Fibroblast of lung (primary cell): ENCODE data around the gene C16orf74. TPM values are rescaled to one million over a fixed set of nuclear protein-coding genes. Genes with fewer than 3 reads are reported as not detected.

Source experiments
- DNase-seq, 2 donors: peaks; one replicate each; pipeline versions ENCODE4 v3.0.0 to v3.0.0-alpha.2; 2010; ENCODE audit warnings: low read depth in 2 of 2
- H2AFZ ChIP-seq: 2 replicates; pipeline ENCODE4 v1.5.1; 2012; ENCODE audit warnings: low read length, control low read depth, inconsistent platforms
- H3K27ac ChIP-seq: 2 replicates; pipeline ENCODE4 v1.5.1; 2011; ENCODE audit warnings: low read length, control low read depth; ENCODE audit not compliant: insufficient read depth
- H3K27me3 ChIP-seq: 2 replicates; pipeline ENCODE4 v1.5.1; 2011; ENCODE audit warnings: mild to moderate bottlenecking, low read length; ENCODE audit not compliant: control insufficient read depth, insufficient read depth
- H3K36me3 ChIP-seq: 2 replicates; pipeline ENCODE4 v1.5.1; 2011; ENCODE audit warnings: low read length; ENCODE audit not compliant: control insufficient read depth, insufficient read depth
- H3K4me1 ChIP-seq: 2 replicates; pipeline ENCODE4 v1.5.1; 2011; ENCODE audit warnings: low read length; ENCODE audit not compliant: control insufficient read depth, insufficient read depth; ENCODE audit errors: extremely low read depth
- H3K4me2 ChIP-seq: 2 replicates; pipeline ENCODE4 v1.5.1; 2011; ENCODE audit warnings: low read length, control low read depth; ENCODE audit not compliant: insufficient read depth; ENCODE audit errors: extremely low read depth
- H3K4me3 ChIP-seq, 4 experiments: fragments of 200-600 bp in 1 of 4; sonication (generic) in 1 of 4; replicated peaks in 1 of 4; 2 replicates each; pipeline ENCODE4 v1.5.1; 2011 to 2016; ENCODE audit warnings: low read length in 4 of 4, low read depth in 3 of 4, mild to moderate bottlenecking in 3 of 4, control low read depth in 2 of 4, inconsistent platforms in 1 of 4, mixed read lengths in 1 of 4; ENCODE audit not compliant: insufficient read depth in 1 of 4; ENCODE audit errors: control extremely low read depth in 1 of 4
- H3K79me2 ChIP-seq: 2 replicates; pipeline ENCODE4 v1.5.1; 2012; ENCODE audit warnings: mild to moderate bottlenecking, low read length, inconsistent platforms; ENCODE audit not compliant: control insufficient read depth, insufficient read depth
- H3K9ac ChIP-seq: 2 replicates; pipeline ENCODE4 v1.5.1; 2011; ENCODE audit warnings: mild to moderate bottlenecking, low read length, control low read depth; ENCODE audit not compliant: insufficient read depth
- H3K9me3 ChIP-seq: 2 replicates; pipeline ENCODE4 v1.5.1; 2012; ENCODE audit warnings: low read depth, low read length; ENCODE audit not compliant: control insufficient read depth, insufficient read depth
- H4K20me1 ChIP-seq: 2 replicates; pipeline ENCODE4 v1.5.1; 2011; ENCODE audit warnings: low read length; ENCODE audit not compliant: control insufficient read depth, insufficient read depth; ENCODE audit errors: extremely low read depth
- CTCF ChIP-seq, 2 donors: IDR thresholded peaks in 1 of 2; conservative IDR thresholded peaks in 1 of 2; 1 replicate in 1 of 2; 2 replicates in 1 of 2; pipeline ENCODE4 v1.5.1; 2011 to 2012; ENCODE audit warnings: low read length in 2 of 2, control low read depth in 1 of 2, inconsistent platforms in 1 of 2, low read depth in 1 of 2, mild to moderate bottlenecking in 1 of 2
- EZH2 ChIP-seq: IDR thresholded peaks from 2 replicates; pipeline ENCODE4 v1.5.1; 2012; ENCODE audit warnings: low read length, control low read depth, mild to moderate bottlenecking; ENCODE audit errors: missing control alignments
- polyA plus RNA-seq, 2 donors: library from polyadenylated mRNA; depleted of rRNA in 1 of 2; stranded (reverse) in 1 of 2; unstranded in 1 of 2; fragments of >200 nt; gene quantifications; 2 replicates each; pipeline ENCODE4 v1.2.1, GENCODE V29; 2011 to 2012; ENCODE audit warnings: missing spikeins in 1 of 2
- total RNA-seq: library from RNA; depleted of rRNA; stranded (reverse); fragments of >200 nt; gene quantifications from 2 replicates; pipeline ENCODE4 v1.2.1, GENCODE V29; 2014

The C16orf74 gene
- total and polyA plus RNA-seq, 2 donors (not counting 1 experiment from before 2014, with no cell fraction given) = 4.6 to 6.4 TPM

GRCh38 chr16:85781695-85782370 lies 30.9 kb upstream of the C16orf74 start:
- Histone ChIP-seq H3K36me3 (peaks cover 23% of the 10 kb centered on the region), H3K4me3 (no peak overlapping the region), H3K27ac (peak overlapping the region; percentile 58), H3K9me3 (no peaks in the 10 kb centered on the region), H3K4me1 (peaks cover 10% of the 10 kb centered on the region), H3K79me2 (peaks cover 12% of the 10 kb centered on the region), H3K9ac (no peak overlapping the region), H3K4me2 (no peak overlapping the region), H3K27me3 (no peaks in the 10 kb centered on the region), H4K20me1 (no peaks in the 10 kb centered on the region), H2AFZ (no peak overlapping the region)
- peak; percentile 81 to 82 for DNase-seq
- TF ChIP-seq CTCF (conservative IDR thresholded peaks at IDR 0.05 in 1 of 2, IDR thresholded peaks at IDR 0.05 in 1 of 2; ENCODE audit: low read depth in 1 of 2, low read length in 2 of 2) (no peak), EZH2 (no peak)

GRCh38 chr16:85781156-85781555 lies 30.3 kb upstream of the C16orf74 start:
- Histone ChIP-seq H3K9me3 (no peaks in the 10 kb centered on the region), H3K4me3 (no peak overlapping the region), H3K27me3 (no peaks in the 10 kb centered on the region), H3K27ac (no peak overlapping the region), H4K20me1 (no peaks in the 10 kb centered on the region), H3K4me1 (peaks cover 6% of the 10 kb centered on the region), H3K4me2 (no peak overlapping the region), H3K36me3 (peaks cover 19% of the 10 kb centered on the region), H3K9ac (no peak overlapping the region), H3K79me2 (peaks cover 9% of the 10 kb centered on the region), H2AFZ (no peak overlapping the region)
- DNase-seq = no peak
- TF ChIP-seq CTCF (conservative IDR thresholded peaks at IDR 0.05 in 1 of 2, IDR thresholded peaks at IDR 0.05 in 1 of 2; ENCODE audit: low read depth in 1 of 2, low read length in 2 of 2) = no peak
- no peak for TF ChIP-seq EZH2

GRCh38 chr16:85780281-85780680 lies 29.4 kb upstream of the C16orf74 start:
- H3K36me3 ChIP-seq = peaks cover 19% of the 10 kb centered on the region
- no peak overlapping the region for H3K9ac ChIP-seq

More at GRCh38 chr16:85780281-85780680, 29.4 kb upstream of the C16orf74 start:
- H3K4me3 ChIP-seq = no peak overlapping the region
- no peaks in the 10 kb centered on the region for H4K20me1 ChIP-seq
- no peak overlapping the region for H3K4me2 ChIP-seq
- DNase-seq = no peak
- H3K27ac ChIP-seq = no peak overlapping the region
- H3K9me3 ChIP-seq = no peaks in the 10 kb centered on the region
- no peak overlapping the region for H2AFZ ChIP-seq
- H3K27me3 ChIP-seq = no peaks in the 10 kb centered on the region
- peaks cover 4% of the 10 kb centered on the region for H3K4me1 ChIP-seq
- no peak for TF ChIP-seq EZH2
- no peak for TF ChIP-seq CTCF (conservative IDR thresholded peaks at IDR 0.05 in 1 of 2, IDR thresholded peaks at IDR 0.05 in 1 of 2; ENCODE audit: low read depth in 1 of 2, low read length in 2 of 2)
- H3K79me2 ChIP-seq = peaks cover 9% of the 10 kb centered on the region
